Skin of body (tissue), 2 donors: ENCODE results near the gene RPTOR. TPM values are rescaled to one million over a fixed set of nuclear protein-coding genes. Genes with fewer than 3 reads are reported as not detected.

ENCODE experiments used
- DNase-seq: peaks from one replicate; lab custom pipeline; 2025; lab: John Stamatoyannopoulos, UW
- total RNA-seq: library from RNA; depleted of rRNA; stranded (reverse); fragments of >200 nt; gene quantifications from one replicate; pipeline ENCODE4 v1.2.3, GENCODE V29; 2014

RPTOR gene
- total RNA-seq, 1 donor from 2014 or later, result 22.0 TPM

DNA sequence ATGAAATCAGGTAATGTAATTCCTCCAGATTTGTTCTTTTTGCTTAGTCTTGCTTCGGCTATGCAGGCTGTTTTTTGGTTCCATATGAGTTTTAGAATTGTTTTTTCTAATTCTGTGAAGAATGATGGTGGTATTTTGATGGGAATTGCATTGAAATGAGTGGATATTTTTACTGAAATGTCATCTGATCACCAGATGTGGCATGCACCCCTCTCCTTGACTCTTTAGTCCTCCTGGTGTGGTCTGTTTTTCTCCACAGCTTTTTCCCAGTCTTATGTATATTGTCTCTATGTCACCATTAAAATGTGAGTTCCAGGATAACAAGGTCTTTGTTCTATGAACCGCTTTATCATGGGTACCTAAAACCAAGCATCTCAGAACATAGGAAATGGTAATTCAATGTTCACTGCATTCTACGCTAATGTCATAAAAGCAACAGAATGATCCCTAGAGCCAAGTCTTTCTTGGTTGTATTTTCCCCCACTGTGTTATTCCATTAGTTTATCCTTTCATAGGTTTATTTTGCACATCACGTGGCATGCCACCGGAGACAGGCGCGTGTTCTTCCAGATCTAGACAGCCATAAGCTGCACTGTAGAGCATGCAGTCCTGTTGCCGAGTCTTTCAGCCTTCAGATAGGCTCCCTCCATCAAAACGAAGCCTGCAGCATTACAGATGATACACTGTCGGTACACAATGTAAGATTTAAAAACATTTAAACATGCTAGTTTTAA is 172.5 kb downstream of the RPTOR start:
- peak; percentile 53 for DNase-seq

DNA sequence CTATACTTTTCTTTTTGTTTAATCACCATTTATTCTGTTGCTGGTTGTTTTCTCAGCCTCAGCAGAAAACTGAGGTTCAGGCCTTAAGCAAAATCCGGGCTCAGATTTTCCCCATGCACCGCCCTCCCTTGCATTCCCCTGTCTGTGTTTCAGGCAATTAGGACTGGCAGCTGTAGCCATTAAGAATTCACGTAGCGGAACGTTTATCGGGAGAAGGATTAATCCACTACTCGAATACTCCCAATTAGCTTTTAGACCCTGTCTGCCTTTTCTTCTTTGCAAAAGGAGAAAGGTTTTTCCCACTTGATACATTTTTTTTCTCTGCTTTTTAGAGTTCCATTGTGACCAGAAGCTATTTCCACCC is 173.1 kb downstream of the RPTOR start:
- DNase-seq, result peak; percentile 15

DNA sequence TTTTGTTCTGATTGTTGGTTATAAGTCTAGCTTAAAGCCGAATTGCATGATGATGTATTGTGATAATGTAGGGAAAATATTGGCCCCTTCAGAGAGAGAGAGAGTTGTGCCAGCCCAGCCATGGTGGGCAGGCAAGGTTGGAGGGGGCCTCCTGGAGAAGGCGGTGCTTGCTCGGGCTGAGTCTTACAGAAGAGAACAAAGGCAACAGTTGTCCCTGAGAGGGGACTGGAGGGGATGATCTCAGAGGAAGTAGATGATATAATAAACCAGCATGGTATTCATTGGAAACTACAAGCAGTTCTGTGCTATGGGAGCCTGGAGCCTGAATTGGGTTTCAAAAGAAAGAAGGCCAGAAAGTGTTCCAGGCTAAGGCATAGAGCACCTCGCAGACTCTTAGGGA is 173.8 kb downstream of the RPTOR start:
- peak; percentile 8 for DNase-seq

DNA sequence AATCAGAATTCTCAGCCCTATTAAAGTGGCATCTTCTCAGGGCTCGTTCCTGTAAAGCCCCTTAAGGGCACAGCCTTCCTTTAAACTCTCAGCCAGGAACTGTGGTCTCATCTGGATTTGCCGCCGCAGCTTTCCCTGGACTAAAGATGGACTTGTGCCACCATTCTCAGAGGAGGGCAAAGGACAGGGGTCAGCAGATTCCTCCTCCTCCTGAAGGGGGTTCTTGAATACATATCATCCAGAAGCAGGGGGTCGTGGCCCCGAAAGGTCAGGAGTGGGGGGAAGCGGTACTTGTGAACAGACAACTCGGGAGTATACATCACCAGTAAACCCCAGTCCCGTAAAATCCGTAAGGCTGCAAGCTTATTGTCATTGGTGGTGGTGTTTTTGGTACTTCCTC is 174.8 kb downstream of the RPTOR start:
- DNase-seq, result no peak

DNA sequence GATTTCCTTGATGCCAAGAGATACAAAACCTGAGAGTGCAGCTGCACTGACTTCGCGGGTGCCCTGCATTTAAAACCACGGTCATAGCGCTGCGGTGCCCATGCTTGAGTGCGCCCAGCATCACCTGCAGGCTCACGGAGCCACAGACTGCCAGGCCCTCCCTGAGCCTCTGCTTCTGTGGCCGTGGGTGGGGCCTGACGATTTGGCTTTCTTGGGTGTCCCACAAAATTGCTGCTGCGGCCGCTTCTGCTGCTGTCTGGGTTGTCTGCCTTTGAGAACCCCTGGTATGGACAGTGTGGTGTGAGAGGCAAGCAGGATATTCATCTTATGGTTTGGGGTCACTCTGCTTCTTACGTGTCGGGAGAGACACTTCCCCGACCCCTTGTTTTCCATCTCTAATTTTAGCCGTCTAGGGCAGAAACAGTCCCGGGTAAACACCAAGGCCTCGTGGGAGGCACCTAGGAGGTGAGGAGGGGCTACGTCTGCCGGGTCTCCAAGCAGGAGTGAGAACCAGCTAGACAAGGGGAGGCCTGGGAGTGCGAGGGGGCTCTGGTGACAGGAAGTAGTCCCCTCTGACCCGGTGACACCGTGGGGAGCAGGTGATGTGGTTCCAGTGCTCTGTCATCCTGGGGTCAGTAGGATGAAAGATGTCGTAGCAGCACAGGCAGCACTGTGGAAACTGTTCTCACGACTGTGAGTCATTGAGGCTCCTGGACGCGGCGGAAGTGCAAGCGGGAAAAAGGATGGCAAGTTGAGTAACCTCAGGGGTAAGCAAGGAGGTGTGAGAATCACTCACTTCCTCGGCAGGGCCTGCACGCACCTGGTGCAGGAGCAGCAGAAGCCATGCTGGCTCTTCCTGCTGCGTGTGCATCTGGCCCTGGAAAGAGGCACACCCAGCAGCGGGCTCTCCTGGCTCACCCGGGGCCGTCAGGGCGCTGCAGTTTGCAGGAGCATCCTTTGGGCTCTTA is 176.3 kb downstream of the RPTOR start:
- DNase-seq, result no peak

DNA sequence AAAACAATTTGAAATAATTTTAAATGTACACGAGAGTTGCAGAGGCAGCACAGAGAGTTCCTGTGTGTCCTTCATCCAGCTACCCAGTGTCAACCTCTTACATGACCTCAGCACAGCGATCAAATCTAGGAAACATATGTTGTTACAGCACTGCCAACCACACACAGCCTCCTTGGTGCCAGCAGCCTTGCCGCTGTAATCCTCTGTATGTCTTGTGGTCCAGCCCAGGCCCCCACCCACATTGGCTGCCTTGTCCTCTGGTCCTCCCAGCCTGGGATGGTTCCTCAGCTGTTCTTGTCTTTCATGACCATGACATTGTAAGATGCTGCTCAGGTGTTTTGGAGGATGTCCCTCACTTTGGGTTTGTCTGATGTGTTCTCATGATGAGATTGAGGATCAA is 178.0 kb downstream of the RPTOR start:
- no peak for DNase-seq

DNA sequence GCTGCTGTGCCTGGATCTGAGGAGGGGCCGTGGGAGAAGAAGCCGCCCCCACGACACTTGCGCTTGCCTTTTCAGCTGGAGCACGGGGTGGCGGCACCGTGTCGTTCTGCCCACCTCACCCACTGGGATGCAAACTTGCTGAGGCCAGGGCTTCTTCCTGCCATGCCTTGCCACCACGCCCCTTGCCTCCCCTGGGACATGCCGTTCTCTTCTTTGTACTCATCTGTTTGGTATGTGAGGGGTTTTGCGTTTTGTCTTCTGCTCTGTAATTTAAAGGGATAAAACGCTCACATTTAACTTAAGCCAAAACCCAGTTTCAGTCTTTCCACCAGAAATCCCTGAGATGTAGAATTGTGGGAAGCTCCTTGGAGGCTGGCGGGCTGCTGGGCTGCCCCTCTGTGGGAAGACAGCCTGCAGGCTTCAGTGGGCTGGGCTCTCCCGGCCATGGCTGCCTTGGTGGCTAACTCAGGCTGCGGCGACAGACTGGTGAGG is 180.2 kb downstream of the RPTOR start:
- peak; percentile 15 for DNase-seq

DNA sequence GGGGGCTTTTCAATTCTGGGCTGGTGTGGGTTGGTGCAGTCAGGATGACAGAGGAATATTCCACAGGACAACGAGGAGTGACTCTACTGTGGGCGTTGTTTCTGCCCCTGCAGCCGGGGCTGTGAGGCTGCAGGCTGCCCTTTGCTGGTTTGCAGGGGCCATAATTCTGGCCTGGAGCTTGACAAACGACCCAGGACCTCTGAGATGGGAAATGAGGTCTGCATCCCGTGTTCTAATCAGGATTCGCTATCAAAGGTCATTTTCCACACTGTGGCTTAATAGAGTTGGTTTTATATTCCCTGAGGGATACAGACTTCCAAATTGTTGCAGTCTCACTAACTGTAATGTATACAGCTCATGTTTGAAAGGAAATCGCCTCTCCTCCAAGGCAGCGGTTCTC is 180.9 kb downstream of the RPTOR start:
- no peak for DNase-seq

DNA sequence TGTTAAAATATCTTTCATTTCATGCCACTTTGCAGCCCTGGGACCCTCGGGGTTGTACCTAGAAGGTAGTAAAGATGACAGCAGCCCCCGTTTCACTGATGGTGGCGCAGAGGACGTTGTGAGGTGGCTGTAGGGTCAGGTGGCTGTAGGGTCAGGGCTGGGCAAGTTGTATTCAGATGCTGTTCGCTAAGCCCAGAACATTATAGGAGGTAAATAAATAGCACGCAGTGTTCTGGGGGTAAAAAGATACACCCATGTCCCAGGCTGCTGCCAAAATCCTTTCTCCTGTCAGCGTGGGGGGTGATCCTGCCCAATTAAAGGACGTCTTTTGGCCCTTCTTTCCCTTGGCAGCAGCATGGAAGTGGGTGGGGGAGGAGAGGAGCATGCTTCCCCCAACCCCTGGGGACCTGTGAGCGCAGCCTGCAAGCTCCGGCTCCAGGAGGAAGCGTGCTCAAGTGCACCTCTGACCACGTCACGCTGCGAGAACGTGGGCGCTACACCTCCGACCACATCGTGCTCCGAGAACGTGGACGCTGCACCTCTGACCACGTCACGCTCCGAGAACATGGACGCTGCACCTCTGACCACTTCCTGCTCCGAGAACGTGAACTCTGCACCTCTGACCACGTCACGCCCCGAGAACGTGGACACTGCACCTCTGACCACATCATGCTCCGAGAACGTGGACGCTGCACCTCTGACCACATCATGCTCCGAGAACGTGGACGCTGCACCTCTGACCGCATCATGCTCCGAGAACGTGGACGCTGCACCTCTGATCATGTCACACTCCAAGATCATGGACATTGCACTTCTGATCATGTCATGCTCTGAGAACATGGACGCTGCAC is 182.1 kb downstream of the RPTOR start:
- DNase-seq, result no peak

DNA sequence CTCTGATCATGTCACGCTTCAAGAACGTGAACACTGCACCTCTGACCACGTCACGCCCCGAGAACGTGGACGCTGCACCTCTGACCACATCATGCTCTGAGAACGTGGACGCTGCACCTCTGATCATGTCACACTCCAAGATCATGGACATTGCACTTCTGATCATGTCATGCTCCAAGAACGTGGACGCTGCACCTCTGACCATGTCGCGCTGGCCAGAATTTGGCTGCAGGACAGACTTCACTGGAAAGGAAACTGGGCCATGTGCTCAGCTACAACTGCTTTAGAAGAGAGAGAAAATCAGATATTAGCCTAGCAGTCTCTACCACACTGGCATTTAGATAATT is 182.7 kb downstream of the RPTOR start:
- no peak for DNase-seq

DNA sequence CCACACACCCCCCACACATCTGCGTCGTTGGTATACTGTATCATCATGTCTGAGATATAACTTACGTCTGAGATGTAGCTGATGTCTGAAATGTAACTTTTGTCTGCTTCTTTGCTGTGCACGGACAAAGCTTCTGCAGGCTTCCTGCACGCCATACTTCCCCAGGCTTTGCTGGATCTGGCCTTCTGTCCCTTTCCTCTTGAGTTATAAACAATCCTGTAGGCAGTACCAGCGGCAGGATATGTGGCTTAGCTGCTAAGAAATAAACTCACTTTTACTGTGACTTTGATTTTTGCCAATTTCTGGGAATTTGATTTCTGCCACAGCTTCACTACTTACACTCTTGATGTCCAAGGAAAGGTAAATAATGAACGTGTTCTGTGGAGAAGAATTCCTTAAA is 184.4 kb downstream of the RPTOR start:
- no peak for DNase-seq

DNA sequence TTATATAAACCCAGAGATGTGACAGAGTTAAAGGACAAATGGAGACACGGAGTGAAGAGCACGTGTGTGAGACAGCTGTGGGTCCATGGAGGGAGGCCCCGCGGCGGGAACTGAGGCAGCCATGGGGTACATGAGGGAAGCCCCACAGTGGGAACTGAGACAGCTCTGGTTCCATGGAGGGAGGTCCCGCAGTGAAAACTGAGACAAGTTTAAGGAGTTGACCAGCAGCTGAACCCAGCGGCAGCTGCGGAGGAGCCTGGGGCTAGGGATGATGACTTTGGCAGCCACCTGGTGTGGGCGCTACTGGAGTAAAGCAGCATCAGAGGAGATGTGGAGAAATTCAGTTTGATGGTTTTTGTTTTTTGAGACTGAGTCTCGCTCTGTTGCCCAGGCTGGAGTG is 185.1 kb downstream of the RPTOR start:
- no peak for DNase-seq

DNA sequence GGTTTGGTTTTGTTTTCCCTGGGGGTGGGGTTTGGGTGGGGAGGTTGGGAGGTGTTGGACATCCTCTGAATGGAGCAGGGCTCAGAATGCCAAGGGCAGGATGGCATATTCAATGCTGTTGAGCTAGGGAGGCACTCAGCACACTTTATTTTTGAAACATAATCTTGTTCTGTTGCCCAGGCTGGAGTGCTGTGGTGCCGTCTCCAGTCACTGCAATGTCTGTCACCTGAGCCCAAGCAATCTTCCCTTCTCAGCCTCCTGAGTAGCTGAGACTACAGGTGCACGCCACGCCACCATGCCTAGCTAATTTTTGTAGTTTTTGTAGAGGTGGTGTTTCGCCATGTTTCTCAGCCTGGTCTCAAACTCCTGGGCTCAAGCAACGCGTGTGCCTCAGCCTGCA is 186.1 kb downstream of the RPTOR start:
- no peak for DNase-seq

DNA sequence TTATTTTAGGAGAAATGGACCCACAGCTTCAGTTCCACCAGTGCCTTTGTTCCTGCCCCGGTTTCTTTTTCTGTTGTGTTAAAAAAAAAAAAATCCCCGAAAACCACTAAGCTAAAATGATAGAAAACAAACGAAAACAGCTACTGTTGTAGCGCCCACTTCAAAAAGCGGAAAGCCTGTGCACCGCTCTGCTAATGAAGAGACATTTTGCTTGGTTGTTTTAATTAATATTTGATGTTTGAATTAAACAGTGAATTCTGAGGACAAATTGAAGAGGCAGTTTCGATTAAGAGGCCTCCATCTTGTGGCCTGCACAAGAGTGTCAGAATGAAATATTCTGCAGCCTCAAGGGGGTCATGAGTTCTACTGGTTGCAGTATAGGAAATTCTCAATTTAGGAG is 186.7 kb downstream of the RPTOR start:
- no peak for DNase-seq

DNA sequence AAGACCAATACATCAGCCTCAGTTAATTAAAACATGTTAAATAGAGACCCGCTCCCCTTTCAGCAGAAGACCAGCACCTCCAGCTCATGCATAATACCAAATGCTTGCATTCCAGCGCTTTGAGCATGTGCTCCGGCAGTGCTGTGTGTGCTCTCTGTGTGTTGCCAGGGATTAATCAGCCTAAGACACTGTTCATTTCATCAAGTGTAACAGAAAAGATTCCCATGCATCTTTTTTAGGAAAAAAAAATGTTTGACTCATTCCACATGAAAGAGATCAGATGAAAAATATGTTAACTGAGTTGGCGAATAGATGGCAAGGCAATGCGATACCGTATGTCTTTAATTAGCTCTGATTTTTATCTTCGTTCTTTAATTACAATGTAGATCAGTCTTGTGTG is 187.6 kb downstream of the RPTOR start:
- DNase-seq, result peak; percentile 70

DNA sequence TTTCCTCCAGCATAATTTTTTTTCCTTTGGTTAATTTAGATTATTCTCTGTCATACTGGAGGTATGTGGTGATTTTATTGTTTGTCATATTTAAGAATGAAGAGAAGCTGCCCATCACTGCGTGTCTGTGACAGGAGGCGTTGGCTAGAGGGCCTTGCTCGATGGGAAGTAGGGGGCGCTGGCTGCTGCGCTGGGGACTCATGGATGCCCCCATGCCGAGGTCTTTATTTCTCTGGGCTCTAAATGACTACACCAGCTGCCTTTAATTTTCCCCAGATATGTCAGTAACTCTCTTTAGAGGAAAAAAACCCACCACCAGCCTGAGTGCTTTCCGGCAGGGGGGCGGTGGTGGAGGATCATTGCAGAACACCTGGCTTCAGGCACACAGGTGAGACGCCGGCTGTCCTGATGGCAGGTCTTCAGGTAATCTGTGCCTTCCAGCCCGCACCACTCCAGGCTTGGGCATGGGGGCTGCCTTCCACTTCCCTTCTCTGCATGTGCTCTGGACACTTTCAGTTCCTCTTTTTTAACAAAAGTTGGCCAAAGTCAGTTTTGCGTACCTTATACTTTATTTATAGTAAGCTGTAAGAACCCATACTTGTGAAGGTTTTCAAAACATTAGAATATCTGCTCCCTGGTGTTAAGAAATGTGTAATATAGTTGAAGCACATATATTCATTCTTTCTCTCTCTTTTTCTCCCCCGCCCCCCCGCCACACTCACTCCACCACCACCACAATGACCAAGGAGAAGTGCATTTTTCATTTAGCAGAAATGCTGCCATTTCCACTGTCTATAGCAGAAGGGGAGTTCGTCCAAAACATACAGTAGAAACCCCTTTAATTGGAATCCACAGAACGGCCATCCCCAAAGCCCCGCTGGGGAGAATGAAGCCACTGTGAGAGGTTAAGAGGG is 192.7 kb downstream of the RPTOR start:
- DNase-seq, result no peak

DNA sequence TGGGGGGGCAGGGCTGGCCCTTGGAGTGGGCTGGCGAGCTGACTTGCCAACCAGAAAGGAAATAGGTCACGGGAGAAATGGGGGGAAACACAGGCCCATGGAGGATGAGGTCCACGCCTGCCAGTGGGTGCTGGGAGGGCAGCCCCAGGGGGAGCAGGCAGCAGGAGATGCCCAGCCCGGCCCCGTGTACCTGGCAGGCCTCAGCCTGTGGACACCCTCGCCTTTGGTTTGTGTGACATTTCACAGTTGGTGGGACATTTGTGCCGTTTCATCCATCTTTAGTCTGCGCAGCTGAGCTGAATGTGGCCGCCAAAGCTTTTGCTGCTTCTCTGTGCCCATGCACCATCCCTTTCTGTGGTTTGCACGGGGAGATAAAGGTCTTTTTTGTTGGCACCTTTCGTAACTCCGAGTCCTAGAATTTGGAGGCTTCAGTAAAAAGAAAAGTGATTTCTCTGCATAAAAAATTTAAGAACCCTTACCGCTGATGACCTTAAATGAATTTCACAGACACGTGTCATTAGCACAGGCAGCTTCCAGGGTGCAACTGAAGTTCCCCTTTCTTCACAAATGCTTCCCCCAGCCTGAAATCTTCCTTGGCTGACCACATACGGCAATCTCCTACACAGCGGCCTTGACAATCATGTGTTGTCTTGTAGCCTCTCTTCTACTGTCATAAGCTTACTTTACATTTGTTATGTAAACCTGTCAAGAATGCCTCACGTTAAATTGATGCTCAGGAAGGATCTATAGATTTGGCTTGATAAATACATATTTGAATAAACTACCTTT is 193.6 kb downstream of the RPTOR start:
- no peak for DNase-seq

DNA sequence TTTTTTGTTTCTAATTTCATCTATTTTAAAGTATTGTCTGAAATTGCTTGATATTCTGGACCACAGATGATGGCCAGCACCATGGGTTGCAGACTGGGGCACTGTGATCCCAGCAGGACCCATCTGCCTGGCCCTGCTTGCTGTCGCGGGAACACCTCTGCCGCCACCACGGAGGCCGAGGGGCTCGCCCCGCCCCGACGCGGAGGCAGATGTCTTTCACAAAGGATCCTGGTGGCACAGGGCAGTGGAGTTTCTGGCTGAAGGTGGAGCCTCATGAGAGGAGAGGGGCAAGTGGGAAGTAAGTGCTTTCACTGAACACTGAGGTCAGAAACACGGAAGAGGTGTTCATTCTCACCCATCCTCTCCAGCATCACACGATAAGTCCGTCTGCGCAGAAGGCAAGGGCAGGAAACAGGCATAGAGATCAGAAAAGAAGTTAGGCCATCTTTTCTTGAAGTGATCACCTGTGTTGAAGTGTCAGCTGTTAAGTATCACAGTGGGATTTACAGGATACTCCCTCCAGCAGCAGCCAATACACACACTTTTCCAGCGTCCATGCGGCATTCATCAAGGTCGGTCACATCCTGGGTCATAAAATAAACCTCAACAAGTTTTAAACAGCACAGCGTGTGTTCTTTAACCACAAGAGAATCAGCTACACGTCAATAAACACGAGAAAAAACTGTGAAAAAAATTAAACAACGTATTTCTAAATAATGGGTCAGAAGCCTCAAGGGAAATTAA is 194.5 kb downstream of the RPTOR start:
- no peak for DNase-seq

DNA sequence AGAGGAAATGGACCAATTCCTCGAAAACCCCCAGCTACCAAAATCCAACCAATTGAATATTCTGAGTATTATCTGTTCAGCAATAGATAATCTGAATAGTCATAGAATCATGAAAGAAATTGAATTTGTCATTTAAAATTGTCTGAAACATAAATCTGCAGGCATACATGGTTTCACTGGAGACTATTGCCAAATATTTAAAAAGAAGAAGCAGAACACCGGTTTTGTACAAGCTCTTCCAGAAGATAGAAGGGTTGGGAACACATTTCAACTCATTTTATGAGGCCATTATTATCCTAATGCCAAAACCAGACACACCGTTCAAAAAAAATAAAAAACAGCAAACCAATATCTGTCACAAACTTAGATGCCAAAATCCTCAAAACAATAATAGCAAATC is 195.5 kb downstream of the RPTOR start:
- no peak for DNase-seq
